Measurements from ENCODE around the gene SMIM44.

DNA sequence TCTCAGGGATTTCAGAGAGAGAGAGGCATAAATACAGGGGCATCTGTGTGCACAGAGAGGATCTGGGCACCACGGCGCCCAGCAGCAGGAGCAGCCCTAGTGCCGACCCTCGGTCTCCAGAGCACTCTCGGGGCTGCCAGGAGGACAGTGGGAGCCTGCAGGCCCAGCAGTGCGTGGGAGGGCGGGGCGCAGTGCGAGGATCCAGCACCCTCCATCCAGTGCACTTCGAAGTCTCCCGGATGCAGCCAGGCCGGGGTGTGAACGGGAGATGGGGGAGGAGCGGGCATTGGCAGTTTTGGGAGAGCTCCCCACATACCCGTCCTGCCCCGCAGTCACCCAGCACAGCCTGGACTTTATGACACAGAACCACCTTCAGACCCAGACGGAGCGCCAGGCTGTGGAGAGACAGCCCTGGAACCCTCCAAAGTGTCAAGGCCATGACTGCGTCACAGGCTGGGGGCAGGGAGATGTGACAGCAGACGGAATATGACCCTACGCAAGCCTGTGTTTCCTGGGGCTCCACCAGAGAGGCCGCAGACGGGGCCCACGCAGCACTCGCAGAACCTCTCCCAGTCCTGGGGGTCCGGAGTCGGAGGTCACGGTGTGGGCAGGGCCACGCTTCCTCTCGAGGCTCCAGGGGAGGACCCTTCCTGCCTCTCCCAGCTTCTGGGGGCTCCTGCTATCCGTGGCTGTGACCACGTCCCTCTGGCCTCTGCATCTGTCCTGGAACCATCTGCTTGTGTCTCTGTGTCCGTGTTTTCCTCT lies 41.0 kb upstream of the SMIM44 start:
- TF ChIP-seq, protein P1, sequence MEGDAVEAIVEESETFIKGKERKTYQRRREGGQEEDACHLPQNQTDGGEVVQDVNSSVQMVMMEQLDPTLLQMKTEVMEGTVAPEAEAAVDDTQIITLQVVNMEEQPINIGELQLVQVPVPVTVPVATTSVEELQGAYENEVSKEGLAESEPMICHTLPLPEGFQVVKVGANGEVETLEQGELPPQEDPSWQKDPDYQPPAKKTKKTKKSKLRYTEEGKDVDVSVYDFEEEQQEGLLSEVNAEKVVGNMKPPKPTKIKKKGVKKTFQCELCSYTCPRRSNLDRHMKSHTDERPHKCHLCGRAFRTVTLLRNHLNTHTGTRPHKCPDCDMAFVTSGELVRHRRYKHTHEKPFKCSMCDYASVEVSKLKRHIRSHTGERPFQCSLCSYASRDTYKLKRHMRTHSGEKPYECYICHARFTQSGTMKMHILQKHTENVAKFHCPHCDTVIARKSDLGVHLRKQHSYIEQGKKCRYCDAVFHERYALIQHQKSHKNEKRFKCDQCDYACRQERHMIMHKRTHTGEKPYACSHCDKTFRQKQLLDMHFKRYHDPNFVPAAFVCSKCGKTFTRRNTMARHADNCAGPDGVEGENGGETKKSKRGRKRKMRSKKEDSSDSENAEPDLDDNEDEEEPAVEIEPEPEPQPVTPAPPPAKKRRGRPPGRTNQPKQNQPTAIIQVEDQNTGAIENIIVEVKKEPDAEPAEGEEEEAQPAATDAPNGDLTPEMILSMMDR (IDR thresholded peaks at IDR 0.05; ENCODE audit: insufficient read depth, low read length, poor library complexity, severe bottlenecking): no peak
- TF ChIP-seq EZH2phosphoT487 (conservative IDR thresholded peaks at IDR 0.05; ENCODE audit: low read length): no peak
